Keratinocyte (primary cell): ENCODE results near the gene DAPK2. TPM values are rescaled to one million over a fixed set of nuclear protein-coding genes. Genes with fewer than 3 reads are reported as not detected.

Experiments
- DNase-seq: peaks from one replicate; pipeline ENCODE4 v3.0.0-alpha.2; 2011; ENCODE audit warnings: low read depth, missing footprints, low spot score
- FAIRE-seq: peaks from 2 replicates; lab custom pipeline; 2011; peaks lifted over from hg19 to GRCh38; lab: Jason Lieb, UNC
- H2AFZ ChIP-seq: 2 replicates; pipeline ENCODE4 v1.6.0; 2012; ENCODE audit warnings: low read length, control low read depth, inconsistent platforms; ENCODE audit not compliant: control insufficient read depth
- H3K27ac ChIP-seq: 2 replicates; pipeline ENCODE4 v1.5.1; 2011; ENCODE audit warnings: low read length; ENCODE audit not compliant: control insufficient read depth, insufficient read depth
- H3K27me3 ChIP-seq: 3 replicates; pipeline ENCODE4 v1.6.0; 2011; ENCODE audit warnings: low read length; ENCODE audit not compliant: control insufficient read depth, insufficient read depth; ENCODE audit errors: extremely low read depth
- H3K36me3 ChIP-seq, 2 experiments: 2 replicates in 1 of 2; 3 replicates in 1 of 2; pipeline ENCODE4 v1.5.1; 2011; ENCODE audit warnings: low read length in 2 of 2, mild to moderate bottlenecking in 1 of 2; ENCODE audit not compliant: control insufficient read depth in 2 of 2, insufficient read depth in 2 of 2; ENCODE audit errors: extremely low read depth in 1 of 2
- H3K4me1 ChIP-seq: 3 replicates; pipeline ENCODE4 v1.5.1; 2011; ENCODE audit warnings: low read length; ENCODE audit not compliant: control insufficient read depth, insufficient read depth; ENCODE audit errors: extremely low read depth
- H3K4me2 ChIP-seq: 3 replicates; pipeline ENCODE4 v1.6.0; 2011; ENCODE audit warnings: low read depth, low read length; ENCODE audit not compliant: control insufficient read depth, insufficient read depth; ENCODE audit errors: extremely low read depth
- H3K4me3 ChIP-seq, 3 experiments: fragments of 200-600 bp in 1 of 3; sonication (generic) in 1 of 3; 2 replicates in 2 of 3; 3 replicates in 1 of 3; pipeline ENCODE4 v1.5.1; 2011 to 2016; ENCODE audit warnings: low read length in 3 of 3, mild to moderate bottlenecking in 3 of 3, control low read depth in 2 of 3, inconsistent platforms in 1 of 3, low read depth in 1 of 3, mixed read lengths in 1 of 3, mixed run types in 1 of 3, moderate library complexity in 1 of 3; ENCODE audit not compliant: control insufficient read depth in 2 of 3, insufficient read depth in 2 of 3; ENCODE audit errors: extremely low read depth in 1 of 3
- H3K79me2 ChIP-seq: 2 replicates; pipeline ENCODE4 v1.6.0; 2012; ENCODE audit warnings: low read length; ENCODE audit not compliant: control insufficient read depth, insufficient read depth
- H3K9ac ChIP-seq: 3 replicates; pipeline ENCODE4 v1.6.0; 2011; ENCODE audit warnings: low read length; ENCODE audit not compliant: control insufficient read depth, insufficient read depth; ENCODE audit errors: extremely low read depth
- H3K9me1 ChIP-seq: 3 replicates; pipeline ENCODE4 v1.6.0; 2011; ENCODE audit warnings: low read length; ENCODE audit not compliant: control insufficient read depth, insufficient read depth; ENCODE audit errors: extremely low read depth
- H3K9me3 ChIP-seq: 2 replicates; pipeline ENCODE4 v1.5.1; 2012; ENCODE audit warnings: low read depth, low read length; ENCODE audit not compliant: control insufficient read depth
- H4K20me1 ChIP-seq: 3 replicates; pipeline ENCODE4 v1.6.0; 2011; ENCODE audit warnings: low read length; ENCODE audit not compliant: control insufficient read depth, insufficient read depth; ENCODE audit errors: extremely low read depth
- CTCF ChIP-seq, 3 experiments: IDR thresholded peaks in 1 of 3; conservative IDR thresholded peaks in 1 of 3; optimal IDR thresholded peaks in 1 of 3; 2 replicates in 2 of 3; 3 replicates in 1 of 3; pipeline versions ENCODE3 to v1.5.1; 2011; ENCODE audit warnings: low read length in 3 of 3, mild to moderate bottlenecking in 3 of 3, moderate library complexity in 2 of 3, control low read depth in 1 of 3, inconsistent platforms in 1 of 3; ENCODE audit not compliant: insufficient read depth in 2 of 3; ENCODE audit errors: extremely low read depth in 1 of 3
- EZH2 ChIP-seq: IDR thresholded peaks from one replicate; pipeline ENCODE4 v1.6.1; 2012; ENCODE audit warnings: inconsistent platforms, mild to moderate bottlenecking, low read length, moderate library complexity
- dilution Hi-C: fragments of 300-500 bp; cut with MboI; formaldehyde crosslinking; loops from one replicate; pipeline ENCODE4 v1.7.0; 2020; ENCODE audit warnings: low sequenced_read_pairs; ENCODE audit not compliant: extremely low pct_ligation_motif_present
- polyA plus RNA-seq, 5 experiments: library from polyadenylated mRNA; depleted of rRNA in 3 of 5; stranded (reverse) in 3 of 5; stranded (forward) in 1 of 5; unstranded in 1 of 5; fragments of >200 nt; gene quantifications; 1 replicate in 1 of 5; 2 replicates in 3 of 5; 3 replicates in 1 of 5; pipeline versions ENCODE4 v1.2.1 to v1.2.3, GENCODE V29; 2011 to 2012; ENCODE audit warnings: missing spikeins in 2 of 5, low read depth in 1 of 5, low replicate concordance in 1 of 5

The DAPK2 gene
- polyA plus RNA-seq, 1 donor (not counting 4 experiments of a cell fraction or from before 2014, with no cell fraction given) = 1.4 TPM

- TF ChIP-seq EZH2 (no peak), CTCF (optimal IDR thresholded peaks at IDR 0.05 in 1 of 3, IDR thresholded peaks at IDR 0.05 in 1 of 3, conservative IDR thresholded peaks at IDR 0.05 in 1 of 3; ENCODE audit: extremely low read depth in 1 of 3, insufficient read depth in 2 of 3, low read length in 3 of 3) (no peak)
- no peak for DNase-seq
- no peak overlapping the region for H3K27ac ChIP-seq
- H3K79me2 ChIP-seq = no peaks in the 10 kb centered on the region
- FAIRE-seq = no peak
- no peaks in the 10 kb centered on the region for H4K20me1 ChIP-seq
- H3K4me2 ChIP-seq = no peak overlapping the region
- dilution Hi-C loops = no loop called here
- no peaks in the 10 kb centered on the region for H3K9me3 ChIP-seq
- H3K4me3 ChIP-seq = no peak overlapping the region
- peaks cover 16% of the 10 kb centered on the region for H3K4me1 ChIP-seq
- H3K9ac ChIP-seq = no peak overlapping the region
- H2AFZ ChIP-seq = no peak overlapping the region
- no peaks in the 10 kb centered on the region for H3K36me3 ChIP-seq
- no peaks in the 10 kb centered on the region for H3K9me1 ChIP-seq
- peaks cover under 1% of the 10 kb centered on the region for H3K27me3 ChIP-seq
Measured at GRCh38 chr15:63994073-63994600, 52.1 kb downstream of the DAPK2 start.

- TF ChIP-seq EZH2 (no peak), CTCF (optimal IDR thresholded peaks at IDR 0.05 in 1 of 3, IDR thresholded peaks at IDR 0.05 in 1 of 3, conservative IDR thresholded peaks at IDR 0.05 in 1 of 3; ENCODE audit: extremely low read depth in 1 of 3, insufficient read depth in 2 of 3, low read length in 3 of 3) (no peak)
- Histone ChIP-seq H4K20me1 (no peaks in the 10 kb centered on the region), H3K36me3 (no peaks in the 10 kb centered on the region), H3K9me3 (no peaks in the 10 kb centered on the region), H3K4me3 (no peak overlapping the region), H3K27me3 (no peaks in the 10 kb centered on the region), H3K9ac (no peak overlapping the region), H3K27ac (no peak overlapping the region), H3K79me2 (no peaks in the 10 kb centered on the region), H3K9me1 (no peaks in the 10 kb centered on the region), H2AFZ (no peak overlapping the region), H3K4me2 (no peak overlapping the region), H3K4me1 (peaks cover 5% of the 10 kb centered on the region)
- DNase-seq (no peak), FAIRE-seq (no peak)
- dilution Hi-C loops = no loop called here
Measured at GRCh38 chr15:63992300-63992699, 54.0 kb downstream of the DAPK2 start.
